Placental pericyte (primary cell): Measurements from ENCODE around the gene LGALS8. TPM values are rescaled to one million over a fixed set of nuclear protein-coding genes. Genes with fewer than 3 reads are reported as not detected.

Source experiments
- total RNA-seq: library from RNA; depleted of rRNA; stranded (reverse); fragments of >200 nt; gene quantifications from 2 replicates; pipeline ENCODE4 v1.2.3, GENCODE V29; 2012

The LGALS8 gene
- total RNA-seq = 60.0 and 70.0 TPM in 2 replicates

DNA sequence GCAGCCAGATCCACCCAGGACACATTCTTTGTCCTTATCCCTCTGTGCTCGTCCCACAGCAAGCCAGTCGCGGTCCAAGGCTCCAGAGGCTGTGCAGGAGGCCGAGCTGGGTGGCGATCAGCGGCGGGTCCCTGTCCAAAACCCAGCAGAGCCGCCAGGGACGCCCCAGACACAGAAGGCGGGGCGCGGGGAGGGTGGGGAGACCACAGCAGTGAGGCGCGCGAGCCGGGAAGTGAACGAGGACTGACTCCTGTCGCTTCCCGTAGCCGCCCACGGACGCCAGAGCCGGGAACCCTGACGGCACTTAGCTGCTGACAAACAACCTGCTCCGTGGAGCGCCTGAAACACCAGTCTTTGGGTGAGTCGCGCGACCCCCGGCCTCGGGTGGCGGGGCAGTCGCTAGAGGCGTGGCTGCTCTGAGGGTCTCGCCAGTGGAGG is at the start of gene LGALS8:
Gene LGALS8, plus strand, starts transcription at position 279 of the 438 bp plus-strand sequence. CDS start 2,089 bp downstream, outside the sequence.

Other genes starting within 250 kb of the LGALS8 start
- 3.7 and 26.7 TPM in 2 replicates for gene ERO1B, start 242.0 kb upstream of the LGALS8 start, total RNA-seq
- gene EDARADD, start 129.7 kb upstream of the LGALS8 start, total RNA-seq = under 0.01 and 0.43 TPM in 2 replicates
- gene HEATR1, start 80.5 kb downstream of the LGALS8 start, total RNA-seq = 30.0 and 74.4 TPM in 2 replicates
- not detected in 2 replicates for gene ACTN2, start 162.5 kb downstream of the LGALS8 start, total RNA-seq